ENCODE data around the gene PNPO. TPM values are rescaled to one million over a fixed set of nuclear protein-coding genes. Genes with fewer than 3 reads are reported as not detected.

PNPO gene
- total RNA-seq, 1 donor from 2014 or later = 76.7 TPM

GRCh38 chr17:47949946-47950345, 8.6 kb downstream of the PNPO start:
- no peak for DNase-seq (ENCODE audit: low read depth)

- no peak for DNase-seq (ENCODE audit: low read depth)
These were observed 9.1 kb downstream of the PNPO start for GRCh38 chr17:47950448-47950847.

- no peak for DNase-seq (ENCODE audit: low read depth)
These were observed 11.0 kb downstream of the PNPO start for GRCh38 chr17:47952171-47953021.

- DNase-seq (ENCODE audit: low read depth) = no peak
These were observed 12.5 kb downstream of the PNPO start for GRCh38 chr17:47953909-47954308.

- DNase-seq (ENCODE audit: low read depth) = peak; percentile 48
These were observed 14.4 kb downstream of the PNPO start for GRCh38 chr17:47955497-47956461.

GRCh38 chr17:47956791-47957590, 15.6 kb downstream of the PNPO start:
- no peak for DNase-seq (ENCODE audit: low read depth)

GRCh38 chr17:47957591-47958490, 16.5 kb downstream of the PNPO start, which contains the start of gene PRR15L:
TSS of gene PRR15L (minus strand) at chr17:47957883. CDS start at chr17:47953234, 4,649 bp downstream.
- DNase-seq (ENCODE audit: low read depth) = no peak

- DNase-seq (ENCODE audit: low read depth) = no peak
These were observed 18.7 kb downstream of the PNPO start for GRCh38 chr17:47959825-47960655.

- DNase-seq (ENCODE audit: low read depth) = no peak
These were observed 20.0 kb downstream of the PNPO start for GRCh38 chr17:47961406-47961805.

GRCh38 chr17:47962901-47963300, 21.5 kb downstream of the PNPO start:
- DNase-seq (ENCODE audit: low read depth) = no peak

- no peak for DNase-seq (ENCODE audit: low read depth)
These were observed 23.5 kb downstream of the PNPO start for GRCh38 chr17:47964856-47965255.

GRCh38 chr17:47966079-47966519, 24.7 kb downstream of the PNPO start:
- no peak for DNase-seq (ENCODE audit: low read depth)

- DNase-seq (ENCODE audit: low read depth) = peak; percentile 79
These were observed 26.4 kb downstream of the PNPO start for GRCh38 chr17:47967607-47968252.

- DNase-seq (ENCODE audit: low read depth) = no peak
These were observed 27.5 kb downstream of the PNPO start for GRCh38 chr17:47968836-47969235.

- no peak for DNase-seq (ENCODE audit: low read depth)
These were observed 28.8 kb downstream of the PNPO start for GRCh38 chr17:47969930-47970724.

GRCh38 chr17:47970725-47971499, 29.5 kb downstream of the PNPO start, which contains the start of gene CDK5RAP3:
TSS of gene CDK5RAP3 (plus strand) at chr17:47971113. CDS start at chr17:47971147, 34 bp downstream.
- DNase-seq (ENCODE audit: low read depth) = peak; percentile 95

GRCh38 chr17:47973541-47973940, 32.2 kb downstream of the PNPO start:
- no peak for DNase-seq (ENCODE audit: low read depth)

All from renal cortical epithelial cell (primary cell).